OCI-M1 (cell line): Measurements from ENCODE around the gene CST2.
A peak's percentile ranks its signal among the peaks of the same experiment; 100 is the strongest.
"Not testable (repeated sequence)": the region's sequence is repeated elsewhere in the genome, so short reads cannot be mapped to it uniquely, and the experiment has no call there.

Source experiments
- DNase-seq: peaks from one replicate; lab custom pipeline; 2025; lab: John Stamatoyannopoulos, UW

Gene CST2

GRCh38 chr20:23800865-23801264, 25.7 kb downstream of the CST2 start:
- DNase-seq, result no peak

GRCh38 chr20:23799216-23799847, 27.2 kb downstream of the CST2 start:
- peak; percentile 59 for DNase-seq

GRCh38 chr20:23795526-23795925, 31.0 kb downstream of the CST2 start:
- DNase-seq, result no peak

GRCh38 chr20:23794841-23795240, 31.7 kb downstream of the CST2 start:
- DNase-seq, result no peak

- DNase-seq, result no peak
Observed at GRCh38 chr20:23794065-23794464, 32.5 kb downstream of the CST2 start.

DNA sequence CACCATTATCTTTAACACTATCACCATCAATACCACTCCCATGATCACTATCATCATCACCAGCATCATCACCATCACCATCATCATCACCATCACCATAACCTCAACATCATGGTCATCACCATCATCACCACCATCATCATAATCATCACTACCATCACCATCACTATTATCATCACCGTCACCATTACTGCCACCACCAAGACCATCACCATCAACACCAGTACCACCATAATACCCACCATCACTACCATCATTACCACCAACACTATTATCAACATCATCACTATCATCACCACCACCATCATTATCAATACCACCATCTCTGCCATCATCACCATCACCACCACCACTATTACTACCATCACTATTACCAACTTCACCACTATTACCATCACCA, 43.1 kb downstream of the CST2 start:
- DNase-seq, result no peak

- DNase-seq, result peak; percentile 31
Observed at GRCh38 chr20:23782366-23782983, 44.1 kb downstream of the CST2 start.

- DNase-seq, result not testable (repeated sequence)
Observed at GRCh38 chr20:23778676-23779075, 47.9 kb downstream of the CST2 start.

GRCh38 chr20:23777380-23777779, 49.1 kb downstream of the CST2 start:
- DNase-seq, result not testable (repeated sequence)

DNA sequence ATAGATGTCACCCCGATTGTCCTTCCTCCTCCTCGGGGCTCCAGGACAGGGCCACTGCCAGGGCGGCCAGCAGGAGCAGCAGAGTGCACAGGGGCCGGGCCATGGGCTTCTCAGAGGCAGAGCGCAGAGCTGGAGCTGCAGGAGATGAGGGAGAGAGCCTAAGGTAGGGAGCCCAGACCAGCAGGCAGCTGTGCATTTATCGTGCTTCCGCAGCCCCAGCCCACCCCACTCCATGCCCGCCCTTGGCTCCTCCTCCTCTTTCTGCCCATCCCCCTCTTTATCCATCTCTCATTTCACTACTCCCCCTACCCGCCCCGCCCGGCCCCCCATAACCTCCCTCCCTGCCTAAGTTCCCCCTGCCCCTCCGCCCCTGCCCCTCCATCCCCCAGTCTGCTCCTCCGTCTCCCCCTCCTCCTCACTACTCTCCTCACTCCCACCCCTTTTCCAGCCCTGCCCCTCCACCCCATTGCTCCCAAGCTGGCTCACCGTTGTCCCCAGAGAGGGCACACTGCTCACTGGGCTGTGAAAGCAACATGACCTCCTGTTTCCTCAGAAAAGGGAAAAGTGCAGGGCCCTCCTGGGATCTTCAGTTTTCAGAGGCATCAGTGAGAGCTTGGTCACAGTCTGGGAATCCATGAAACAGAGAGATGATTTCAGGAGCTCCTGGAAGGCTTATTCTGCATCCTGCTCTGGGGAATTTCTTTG, 50.3 kb downstream of the CST2 start:
- no peak for DNase-seq

DNA sequence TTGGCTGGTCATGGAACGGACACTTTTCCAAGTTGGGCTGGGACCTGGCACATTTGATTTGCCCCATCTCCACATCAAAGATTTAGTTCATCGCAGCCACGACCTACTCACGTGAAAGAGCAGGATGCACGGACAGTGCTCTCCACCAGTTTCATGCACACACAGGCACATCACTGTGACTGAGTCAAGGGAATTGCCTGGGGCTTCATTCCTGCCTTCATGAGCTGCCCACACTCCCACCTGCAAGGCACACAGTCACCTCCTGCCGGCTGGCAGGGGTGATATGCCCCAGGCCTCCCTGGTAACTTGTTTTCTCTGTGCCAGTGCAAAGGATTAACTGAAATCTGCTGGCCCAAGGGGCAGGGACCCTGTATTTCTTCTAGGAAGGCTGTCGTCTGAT, 52.4 kb downstream of the CST2 start:
- no peak for DNase-seq
